ENCODE results near the gene MGAT4A. TPM values are rescaled to one million over a fixed set of nuclear protein-coding genes. Genes with fewer than 3 reads are reported as not detected.

Gene MGAT4A
- total and polyA plus RNA-seq, 2 of the 8 experiments (the other 6 are each of a cell fraction or from before 2014, with no cell fraction given), result 1.4 to 7.7 TPM

DNA sequence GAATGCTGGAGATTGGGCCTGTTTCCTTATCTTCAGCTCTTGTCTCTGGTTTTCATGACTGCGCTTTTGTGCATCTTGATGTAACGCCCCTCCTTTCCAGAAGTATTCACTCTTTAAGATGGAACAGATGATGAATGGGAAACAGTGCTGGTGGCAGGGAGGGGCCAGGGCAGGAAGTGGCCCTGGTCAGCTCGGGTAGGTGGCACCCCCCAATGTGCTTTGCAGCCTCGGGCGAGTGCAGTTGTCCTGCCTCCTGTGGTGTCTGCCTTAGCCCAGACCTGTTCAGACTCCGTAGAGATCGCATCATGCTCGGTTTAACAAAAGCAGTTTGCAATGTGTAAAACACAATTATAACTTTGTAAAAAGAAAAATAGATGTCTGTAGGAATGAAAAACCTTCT is 17.0 kb upstream of the MGAT4A start:
- Histone ChIP-seq H3K27ac (ENCODE audit: low read depth, low read length) (no peak overlapping the region), H3K36me3 (ENCODE audit: control insufficient read depth in 2 of 4, insufficient read depth in 4 of 4, low read length in 3 of 4) (no peaks in the 10 kb centered on the region), H3K23ac (ENCODE audit: insufficient read length) (no peak overlapping the region), H3K56ac (replicated peaks; ENCODE audit: insufficient read length, low read depth, low read length) (no peak overlapping the region), H4K5ac (ENCODE audit: insufficient read length, low read depth, low read length) (no peak overlapping the region), H4K20me1 (replicated peaks in 1 of 2; ENCODE audit: control insufficient read depth in 1 of 2, insufficient read depth in 2 of 2, low read length in 2 of 2) (no peaks in the 10 kb centered on the region), H3K4me1 (replicated peaks in 1 of 4; ENCODE audit: control insufficient read depth in 3 of 4, insufficient read depth in 4 of 4, low read length in 3 of 4) (peaks cover 0 to 3% (median under 1%) of the 10 kb centered on the region in 4 experiments; a peak in 2 of 7 replicates), H3K79me1 (ENCODE audit: low read depth, low read length) (no peaks in the 10 kb centered on the region; the same call in 1 of the 2 replicates), H2BK5ac (ENCODE audit: low read depth, low read length) (no peak overlapping the region), H3K4ac (replicated peaks; ENCODE audit: insufficient read length, low read depth, low read length) (no peak overlapping the region), H3K14ac (ENCODE audit: insufficient read length) (no peak overlapping the region), H2AK5ac (ENCODE audit: low read depth, low read length) (no peak overlapping the region), H4K8ac (ENCODE audit: extremely low read depth, insufficient read depth, low read length) (no peak overlapping the region), H3K4me2 (ENCODE audit: insufficient read depth in 1 of 2, low read depth in 2 of 2, low read length in 2 of 2) (no peak overlapping the region), H3K4me3 (ENCODE audit: extremely low read depth in 1 of 4, insufficient read depth in 2 of 4, low read depth in 3 of 4, low read length in 4 of 4) (no peak overlapping the region), H2BK120ac (replicated peaks; ENCODE audit: low read depth, low read length) (no peak overlapping the region), H3K23me2 (ENCODE audit: low read depth, low read length) (no peaks in the 10 kb centered on the region), H3K27me3 (replicated peaks in 1 of 4; ENCODE audit: control insufficient read depth in 3 of 4, extremely low read depth in 1 of 4, insufficient read depth in 3 of 4, low read length in 3 of 4) (no peaks in the 10 kb centered on the region), H2BK20ac (ENCODE audit: low read length) (no peak overlapping the region), H2AFZ (ENCODE audit: low read length) (no peak overlapping the region), H3K79me2 (ENCODE audit: control insufficient read depth in 1 of 2, insufficient read depth in 2 of 2, low read length in 2 of 2) (no peaks in the 10 kb centered on the region), H2BK12ac (ENCODE audit: low read depth, low read length) (no peak overlapping the region), H3K9ac (replicated peaks in 1 of 4; ENCODE audit: extremely low read depth in 1 of 4, low read depth in 3 of 4, low read length in 3 of 4) (no peak overlapping the region), H3K18ac (ENCODE audit: extremely low read depth, low read length) (no peak overlapping the region), H4K91ac (replicated peaks; ENCODE audit: insufficient read length, low read length) (no peak overlapping the region), H3K9me3 (ENCODE audit: insufficient read depth in 2 of 2, low read depth in 1 of 2, low read length in 1 of 2) (no peaks in the 10 kb centered on the region), H2BK15ac (ENCODE audit: low read length) (no peak overlapping the region)
- TF ChIP-seq RNF2 (IDR thresholded peaks at IDR 0.05; ENCODE audit: borderline replicate concordance, low read depth, low read length, missing control alignments, poor library complexity, severe bottlenecking) (no peak), CTBP2 (IDR thresholded peaks at IDR 0.05; ENCODE audit: borderline replicate concordance, insufficient read depth, insufficient read length, low read length) (no peak), KDM5A (IDR thresholded peaks at IDR 0.05; ENCODE audit: low read length) (no peak), POLR2A (IDR thresholded peaks at IDR 0.05; ENCODE audit: control extremely low read depth in 1 of 2, low read depth in 2 of 2, low read length in 2 of 2) (no peak), FOSL1 (IDR thresholded peaks at IDR 0.05; ENCODE audit: insufficient read depth, low read depth, low read length) (no peak), EZH2 (IDR thresholded peaks at IDR 0.05; ENCODE audit: low read depth, low read length, severe bottlenecking) (no peak), SIRT6 (IDR thresholded peaks at IDR 0.05; ENCODE audit: low read length) (no peak)
- 72% methylated on average over 8 of the region's 8 CpGs; no CpG with 5 or more reads in 1 of the 2 experiments for WGBS, 2 experiments (ENCODE audit: extremely low coverage in 1 of 2, insufficient coverage in 1 of 2, insufficient read length in 1 of 2, insufficient replicate concordance in 2 of 2, low coverage in 1 of 2, low lambda C conversion rate in 2 of 2, missing lambda C conversion rate in 1 of 2)
- ChIA-PET CTCF (ENCODE audit: partially characterized antibody) (interaction anchor here (0.6 to 0.8 kb wide), 2 partner anchors 9 to 37 kb away, joined by 3 read pairs; no protein-coding TSS in a partner anchor), POLR2A (ENCODE audit: partially characterized antibody) (no interaction called here)
- FAIRE-seq, result no peak
- DNase-seq (ENCODE audit: low read depth in 1 of 2, low spot score in 2 of 2), result no peak

Data from H1 (cell line).